ENCODE measurements around the gene NCKAP1. TPM values are rescaled to one million over a fixed set of nuclear protein-coding genes. Genes with fewer than 3 reads are reported as not detected.
"Not testable (repeated sequence)": the region's sequence is repeated elsewhere in the genome, so short reads cannot be mapped to it uniquely, and the experiment has no call there.

Gene NCKAP1
- total and polyA plus RNA-seq, 3 donors from 2014 or later = 59.6 to 110 (median 82.9) TPM

GRCh38 chr2:182887093-182887492, 151.2 kb downstream of the NCKAP1 start:
- Histone ChIP-seq H3K4me1 (no peaks in the 10 kb centered on the region), H3K27ac (no peak overlapping the region), H3K9me3 (no peaks in the 10 kb centered on the region), H3K36me3 (ENCODE audit: low read depth, missing control alignments) (no peaks in the 10 kb centered on the region), H3K4me3 (no peak overlapping the region), H3K27me3 (no peaks in the 10 kb centered on the region)
- TF ChIP-seq CTCF (IDR thresholded peaks at IDR 0.05) = no peak
- TF ChIP-seq POLR2A (IDR thresholded peaks at IDR 0.05) = no peak
- no peak for DNase-seq
- intact Hi-C loops (cut with DNase I; ENCODE audit: low total_unique reads) = no loop called here
- 69 to 71% methylated on average over 6 of the region's 6 CpGs for WGBS, 2 donors

GRCh38 chr2:182885771-182886170, 152.5 kb downstream of the NCKAP1 start:
- TF ChIP-seq CTCF (IDR thresholded peaks at IDR 0.05) (no peak), POLR2A (IDR thresholded peaks at IDR 0.05) (no peak)
- intact Hi-C loops (cut with DNase I; ENCODE audit: low total_unique reads) = no loop called here
- H3K4me3 ChIP-seq = no peak overlapping the region
- H3K9me3 ChIP-seq = no peaks in the 10 kb centered on the region
- DNase-seq = no peak
- no peaks in the 10 kb centered on the region for H3K27me3 ChIP-seq
- no peak overlapping the region for H3K27ac ChIP-seq
- 85 to 88% methylated on average over 1 of the region's 1 CpG for WGBS, 2 donors
- H3K4me1 ChIP-seq = no peaks in the 10 kb centered on the region
- no peaks in the 10 kb centered on the region for H3K36me3 ChIP-seq (ENCODE audit: low read depth, missing control alignments)

GRCh38 chr2:182883451-182883850, 154.8 kb downstream of the NCKAP1 start:
- H3K36me3 ChIP-seq (ENCODE audit: low read depth, missing control alignments) = no peaks in the 10 kb centered on the region
- H3K4me1 ChIP-seq = no peaks in the 10 kb centered on the region
- no peaks in the 10 kb centered on the region for H3K27me3 ChIP-seq
- WGBS, 2 donors = 74 to 78% methylated on average over 2 of the region's 2 CpGs
- intact Hi-C loops (cut with DNase I; ENCODE audit: low total_unique reads) = no loop called here
- H3K9me3 ChIP-seq = no peaks in the 10 kb centered on the region
- no peak overlapping the region for H3K4me3 ChIP-seq
- no peak for DNase-seq
- no peak for TF ChIP-seq CTCF (IDR thresholded peaks at IDR 0.05)
- TF ChIP-seq POLR2A (IDR thresholded peaks at IDR 0.05) = no peak
- H3K27ac ChIP-seq = no peak overlapping the region

- H3K4me1 ChIP-seq = not testable (repeated sequence)
Measured at GRCh38 chr2:182880100-182880499, 158.2 kb downstream of the NCKAP1 start.

GRCh38 chr2:182876653-182877052, 161.6 kb downstream of the NCKAP1 start:
- H3K4me3 ChIP-seq; H3K9me3 ChIP-seq; H3K27me3 ChIP-seq; intact Hi-C loops (cut with DNase I; ENCODE audit: low total_unique reads); DNase-seq; H3K36me3 ChIP-seq (ENCODE audit: low read depth, missing control alignments); H3K27ac ChIP-seq; H3K4me1 ChIP-seq: not testable (repeated sequence)
- 100% methylated on average over 1 of the region's 1 CpG for WGBS, 2 donors

More at GRCh38 chr2:182880100-182880499, 158.2 kb downstream of the NCKAP1 start:
- H3K27ac ChIP-seq; DNase-seq; H3K36me3 ChIP-seq (ENCODE audit: low read depth, missing control alignments); H3K4me3 ChIP-seq; intact Hi-C loops (cut with DNase I; ENCODE audit: low total_unique reads); H3K9me3 ChIP-seq; H3K27me3 ChIP-seq: not testable (repeated sequence)
- WGBS, 2 donors = 83 to 100% methylated on average over 1 of the region's 1 CpG

- intact Hi-C loops (cut with DNase I; ENCODE audit: low total_unique reads) = no loop called here
- Histone ChIP-seq H3K36me3 (ENCODE audit: low read depth, missing control alignments) (no peaks in the 10 kb centered on the region), H3K4me1 (peaks cover 16% of the 10 kb centered on the region), H3K27ac (no peak overlapping the region), H3K9me3 (no peaks in the 10 kb centered on the region), H3K27me3 (no peaks in the 10 kb centered on the region), H3K4me3 (no peak overlapping the region)
- TF ChIP-seq POLR2A (IDR thresholded peaks at IDR 0.05) = no peak
- TF ChIP-seq CTCF (IDR thresholded peaks at IDR 0.05) = no peak
- WGBS, 2 donors = 35 to 38% methylated on average over 1 of the region's 1 CpG
- DNase-seq = peak; percentile 38
Measured at GRCh38 chr2:182870227-182870626, 168.0 kb downstream of the NCKAP1 start.
